Fibroblast of skin of scalp (primary cell): Measurements from ENCODE around the gene EXOSC7.

Experiments
- DNase-seq: peaks from one replicate; pipeline ENCODE4 v3.0.0-alpha.2; 2013

Gene EXOSC7

DNA sequence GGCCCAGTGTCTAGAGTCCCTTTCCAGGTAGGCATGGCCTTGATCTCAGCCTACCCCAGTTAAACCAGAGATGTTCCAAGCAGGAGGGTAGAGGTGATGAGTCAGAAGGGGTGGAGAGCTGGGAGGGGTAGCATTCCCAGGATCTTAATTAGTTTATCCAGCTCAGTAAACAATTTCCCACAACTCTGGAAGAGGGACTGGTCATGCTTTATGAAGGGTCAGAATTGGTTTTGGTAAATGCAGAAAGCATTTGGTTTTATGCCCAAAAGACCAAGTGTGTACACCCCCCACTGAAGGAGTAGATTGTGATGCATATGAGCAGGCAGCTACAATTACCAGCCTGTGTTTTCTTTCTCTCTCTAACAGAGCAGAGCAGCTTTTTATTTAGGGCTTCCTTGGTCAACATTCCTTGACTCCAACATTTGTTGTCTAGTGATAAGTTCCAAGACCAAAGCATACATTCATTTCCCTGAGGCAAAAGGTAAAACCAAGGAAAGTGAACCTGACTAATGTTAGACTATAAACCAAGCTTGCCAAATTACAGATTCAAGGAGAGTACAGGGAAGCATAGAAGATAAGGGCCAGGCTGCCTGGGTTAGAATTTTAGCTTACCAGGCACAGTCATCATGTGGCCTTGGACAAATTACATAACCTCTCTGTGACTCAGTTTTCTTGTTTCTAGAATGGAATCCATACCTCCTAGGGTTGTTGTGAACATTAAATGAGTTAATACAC lies 17.6 kb downstream of the EXOSC7 start:
- peak; percentile 60 for DNase-seq

DNA sequence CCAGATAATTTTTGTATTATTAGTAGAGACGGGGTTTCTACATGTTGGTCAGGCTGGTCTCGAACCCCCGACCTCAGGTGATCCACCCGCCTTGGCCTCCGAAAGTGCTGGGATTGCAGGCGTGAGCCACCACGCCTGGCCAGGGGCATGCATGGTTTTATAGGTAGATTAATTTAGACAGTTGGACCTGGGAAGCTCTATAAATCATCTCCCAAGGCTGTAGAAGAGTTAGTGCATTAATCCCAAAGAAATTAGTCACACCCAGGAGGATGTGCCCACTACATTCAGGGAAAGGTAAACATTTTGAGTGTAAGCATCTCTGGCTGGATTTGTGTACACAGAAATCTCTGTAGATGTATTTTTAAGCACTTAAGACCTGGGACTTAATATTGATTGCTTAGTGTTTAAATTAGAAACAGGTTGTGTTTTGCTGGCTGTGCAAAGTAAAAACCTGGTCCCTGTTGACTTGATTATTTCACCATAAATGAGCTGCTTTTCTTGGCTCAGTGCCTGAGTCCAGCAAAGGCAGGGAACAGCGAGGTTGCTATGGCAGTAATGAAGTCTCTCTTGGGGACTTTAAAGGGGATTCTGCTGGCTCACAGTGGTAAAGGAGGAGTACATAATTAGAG lies 19.2 kb downstream of the EXOSC7 start:
- peak; percentile 81 for DNase-seq

DNA sequence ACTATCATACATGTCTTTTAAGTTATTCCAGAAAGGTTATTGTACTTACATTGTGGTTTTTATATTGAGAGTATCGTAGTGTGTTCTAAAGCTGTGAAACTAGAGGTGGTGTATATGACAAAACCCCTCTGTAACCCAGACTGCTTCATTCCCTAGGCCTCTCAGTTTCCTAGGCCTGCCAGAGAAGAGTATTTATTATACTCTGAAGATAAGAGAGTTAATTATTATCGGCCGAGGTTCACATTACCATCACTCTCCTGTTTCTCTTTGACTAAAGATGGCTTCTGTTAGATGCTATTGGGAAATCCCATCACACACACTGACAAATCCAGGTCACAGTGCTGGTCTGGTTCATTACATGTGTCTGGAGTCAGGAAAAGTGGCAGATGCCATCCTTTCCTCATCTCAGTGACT lies 20.5 kb downstream of the EXOSC7 start:
- no peak for DNase-seq

DNA sequence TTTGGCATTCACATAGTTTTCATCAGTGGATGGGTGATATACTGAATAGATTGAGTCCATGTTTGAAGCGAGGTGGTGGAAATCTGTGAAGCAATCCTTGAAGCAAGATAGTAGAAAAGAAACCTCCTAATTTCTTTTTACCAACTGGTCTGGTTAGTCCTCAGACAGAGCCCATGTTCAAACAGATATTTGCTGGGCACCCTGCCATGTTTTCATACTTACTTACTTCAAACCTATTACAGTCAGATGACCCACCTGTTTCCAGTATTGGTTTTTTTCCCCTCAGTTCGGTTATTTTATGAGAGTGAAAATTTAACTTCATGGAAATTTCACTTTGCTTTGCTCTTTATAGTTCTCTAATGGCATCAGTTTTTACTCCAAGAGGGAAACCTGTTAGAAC lies 23.7 kb downstream of the EXOSC7 start:
- DNase-seq, result no peak

DNA sequence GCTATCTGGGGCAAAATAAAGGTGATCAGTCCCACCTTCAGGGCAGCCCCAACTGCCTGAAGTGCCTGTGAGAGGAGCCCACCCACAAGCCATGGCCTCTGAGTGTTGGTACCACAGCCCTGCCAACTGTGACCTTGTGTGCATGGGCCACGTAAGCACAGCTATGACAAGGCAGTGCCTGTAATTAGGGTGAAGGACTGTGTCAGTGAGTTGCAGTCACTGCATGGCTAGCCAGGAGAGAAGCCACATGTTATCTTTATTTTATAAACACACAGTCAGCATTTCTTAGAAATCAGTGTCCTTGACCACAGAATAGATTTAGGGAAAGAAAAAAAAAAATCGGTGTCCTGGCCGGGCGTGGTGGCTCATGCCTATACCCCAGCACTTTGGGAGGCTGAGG lies 24.8 kb downstream of the EXOSC7 start:
- no peak for DNase-seq

DNA sequence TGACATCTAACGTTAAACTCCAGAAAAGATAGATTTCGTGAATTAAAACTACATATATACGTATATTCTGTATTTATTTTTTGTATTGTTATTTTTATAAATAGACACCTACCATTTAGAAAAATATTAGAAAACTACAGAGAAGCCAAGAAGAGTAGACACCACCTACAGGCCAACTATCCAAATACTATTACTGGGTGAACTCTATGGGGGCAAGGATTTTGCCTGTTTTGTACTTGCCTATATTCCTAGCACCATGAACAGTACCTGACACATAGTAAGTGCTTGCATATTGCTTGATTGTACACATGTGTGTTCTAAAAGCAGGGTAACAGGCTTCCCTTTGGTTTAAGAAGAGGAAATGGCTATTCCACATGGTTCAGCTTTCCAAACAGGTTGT lies 25.7 kb downstream of the EXOSC7 start:
- DNase-seq, result no peak

DNA sequence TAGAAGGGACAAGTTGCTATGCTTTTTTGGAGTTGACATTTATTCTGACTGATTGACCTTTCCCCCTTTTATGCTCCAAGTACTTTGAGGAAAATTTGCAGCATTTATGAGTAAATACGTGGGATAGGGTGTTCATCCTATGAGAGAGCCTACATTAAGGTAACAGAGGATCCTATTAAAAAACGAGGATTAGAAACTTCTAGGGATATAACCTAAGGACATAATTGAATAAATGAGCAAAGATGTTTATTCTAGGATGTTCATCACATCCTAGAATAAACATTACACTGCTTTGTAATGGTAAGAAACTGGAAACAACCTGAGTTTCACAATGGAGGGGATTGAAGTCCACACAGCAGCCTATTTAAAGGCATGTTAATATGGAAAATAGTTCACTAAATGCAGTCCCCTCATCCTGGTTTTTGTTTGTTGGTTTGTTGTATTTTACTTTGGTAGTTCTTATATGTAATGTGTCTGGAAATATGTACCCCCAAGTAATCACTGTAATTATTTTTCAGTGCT lies 26.2 kb downstream of the EXOSC7 start:
- DNase-seq, result no peak

DNA sequence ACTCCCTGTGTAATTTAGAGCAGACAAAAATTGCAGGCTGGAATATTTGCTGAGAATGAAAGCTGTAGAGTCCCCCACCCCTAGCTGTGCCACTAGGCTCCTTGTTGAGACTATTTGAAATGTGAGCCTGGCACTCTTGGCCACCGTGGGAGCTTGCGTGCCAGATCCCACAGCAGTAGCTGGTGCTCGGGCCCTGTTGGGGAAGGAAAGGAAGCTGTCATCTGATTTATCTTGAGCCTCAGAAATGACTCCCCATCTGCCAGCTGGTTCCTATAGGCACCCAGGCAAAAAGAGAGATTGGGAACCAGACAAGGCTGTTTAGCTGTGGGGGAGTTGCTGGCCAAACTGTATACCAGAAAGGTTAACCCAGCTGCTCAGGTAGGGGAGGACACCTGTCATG lies 26.7 kb downstream of the EXOSC7 start:
- DNase-seq, result no peak

DNA sequence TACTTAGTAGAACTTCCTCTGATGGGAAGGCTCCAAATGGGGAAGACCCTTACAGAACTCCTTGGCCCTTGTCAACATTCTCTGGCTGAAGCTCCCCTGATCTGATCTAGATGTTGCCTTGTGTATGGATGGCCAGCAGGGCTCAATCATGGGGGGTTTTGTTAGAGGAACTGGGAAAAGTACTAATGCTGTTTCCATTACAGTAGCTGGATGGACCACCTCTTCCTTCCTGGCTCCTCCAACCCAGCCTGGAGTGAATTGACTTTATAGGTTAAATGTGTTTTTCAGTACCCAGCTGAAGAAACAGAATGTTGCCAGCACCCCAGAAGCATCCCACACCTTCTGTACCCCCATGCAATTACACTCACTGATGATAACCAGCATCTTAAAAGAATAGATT lies 27.4 kb downstream of the EXOSC7 start:
- DNase-seq, result no peak

DNA sequence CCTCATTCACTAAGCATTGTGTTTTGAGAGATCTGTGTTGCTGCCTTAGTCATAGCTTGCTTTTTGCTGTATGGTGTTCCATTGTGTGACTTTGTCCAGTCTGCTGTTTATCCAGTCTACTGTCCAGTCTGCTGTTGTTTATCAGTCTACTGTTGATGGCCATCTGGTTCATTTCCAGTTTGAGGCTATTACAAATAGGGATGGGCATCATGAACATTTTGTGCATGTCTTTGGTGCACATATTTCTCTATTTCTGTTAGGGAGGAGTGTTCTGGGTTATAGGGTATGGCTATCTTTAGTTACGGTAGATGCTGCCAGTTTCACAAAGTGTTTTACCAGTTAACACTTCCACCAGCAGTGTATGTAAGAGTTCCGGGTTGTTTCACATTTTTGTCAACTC lies 27.8 kb downstream of the EXOSC7 start:
- DNase-seq, result no peak

DNA sequence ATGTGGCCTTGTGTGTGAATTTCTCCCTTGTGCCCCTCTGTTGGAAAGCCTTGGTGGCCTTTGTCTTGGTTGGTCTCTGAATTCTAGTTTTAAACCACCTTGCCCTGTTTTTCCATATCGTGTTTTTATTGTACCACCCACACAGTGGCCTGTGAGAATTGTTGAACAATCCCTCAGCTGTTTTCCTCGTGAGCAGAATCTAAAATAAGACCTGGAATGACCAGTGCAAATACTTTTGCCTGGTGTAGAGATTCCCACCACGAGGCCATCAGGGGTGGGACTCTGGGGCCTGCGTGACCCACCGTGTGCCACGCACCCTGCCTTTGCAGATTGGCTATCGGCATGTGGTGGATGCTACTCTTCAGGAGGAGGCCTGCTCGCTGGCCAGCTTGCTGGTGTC lies 31.0 kb downstream of the EXOSC7 start:
- DNase-seq, result no peak

DNA sequence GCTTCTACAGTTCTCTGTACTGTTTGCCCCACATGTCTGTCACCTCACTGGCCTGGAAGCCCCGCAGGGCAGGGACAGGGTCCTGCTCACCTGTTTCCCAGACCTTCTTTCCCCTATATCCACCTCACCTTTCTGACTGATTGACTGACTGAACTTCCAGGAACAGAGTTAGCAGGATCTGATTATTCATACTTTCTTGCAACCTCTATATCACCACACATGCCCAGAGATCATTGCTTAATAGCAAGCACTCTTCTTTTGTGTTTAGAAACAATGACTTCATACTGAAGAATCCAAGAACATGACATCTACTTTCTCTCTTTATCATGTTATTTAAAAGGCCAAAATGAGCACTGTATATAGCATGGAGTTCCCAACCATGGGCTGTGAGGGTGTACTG lies 32.1 kb downstream of the EXOSC7 start:
- DNase-seq, result peak; percentile 43

DNA sequence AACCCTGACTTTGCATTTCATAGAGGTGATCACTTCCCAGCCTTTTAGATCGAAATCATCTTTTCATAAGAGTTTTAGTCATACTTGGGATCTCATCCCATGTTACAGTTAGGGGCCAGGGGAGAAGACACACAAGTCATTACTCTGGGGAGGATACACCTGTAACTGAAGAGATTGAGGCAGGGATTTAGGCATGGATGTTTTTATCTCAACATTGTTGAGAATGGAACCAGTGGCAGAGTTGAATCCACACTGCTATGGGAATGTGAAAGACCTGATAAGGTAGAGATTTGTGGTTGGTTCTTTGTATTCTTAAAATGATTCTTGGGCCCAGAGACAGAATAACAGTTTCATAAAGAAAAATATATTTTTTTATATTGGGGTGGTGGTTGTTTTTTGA lies 33.8 kb downstream of the EXOSC7 start:
- no peak for DNase-seq

DNA sequence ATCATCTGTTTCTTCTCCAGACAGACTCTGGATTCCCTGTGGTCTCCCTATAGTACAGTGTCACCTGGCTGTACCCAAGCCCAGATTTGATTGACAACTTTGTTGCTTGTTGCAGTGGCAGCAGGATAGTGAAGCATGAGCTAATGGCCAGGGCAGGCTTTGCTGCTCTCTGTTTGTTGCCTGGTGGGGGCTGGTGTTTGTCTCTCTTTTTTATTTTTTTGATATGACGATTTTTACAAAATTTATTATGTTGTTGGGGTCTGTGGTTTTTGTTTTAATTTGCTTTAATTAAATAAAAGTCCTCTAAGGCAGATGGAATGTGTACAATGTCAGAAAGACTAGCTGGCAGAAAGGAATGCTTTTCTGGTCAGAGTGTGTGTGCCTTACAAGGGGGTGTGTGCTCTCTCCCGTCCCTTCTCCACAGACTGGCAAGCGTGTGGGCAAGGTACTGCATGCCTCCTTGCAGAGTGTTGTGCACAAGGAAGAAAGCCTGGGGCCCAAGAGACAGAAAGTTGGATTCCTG lies 34.8 kb downstream of the EXOSC7 start:
- peak; percentile 95 for DNase-seq

DNA sequence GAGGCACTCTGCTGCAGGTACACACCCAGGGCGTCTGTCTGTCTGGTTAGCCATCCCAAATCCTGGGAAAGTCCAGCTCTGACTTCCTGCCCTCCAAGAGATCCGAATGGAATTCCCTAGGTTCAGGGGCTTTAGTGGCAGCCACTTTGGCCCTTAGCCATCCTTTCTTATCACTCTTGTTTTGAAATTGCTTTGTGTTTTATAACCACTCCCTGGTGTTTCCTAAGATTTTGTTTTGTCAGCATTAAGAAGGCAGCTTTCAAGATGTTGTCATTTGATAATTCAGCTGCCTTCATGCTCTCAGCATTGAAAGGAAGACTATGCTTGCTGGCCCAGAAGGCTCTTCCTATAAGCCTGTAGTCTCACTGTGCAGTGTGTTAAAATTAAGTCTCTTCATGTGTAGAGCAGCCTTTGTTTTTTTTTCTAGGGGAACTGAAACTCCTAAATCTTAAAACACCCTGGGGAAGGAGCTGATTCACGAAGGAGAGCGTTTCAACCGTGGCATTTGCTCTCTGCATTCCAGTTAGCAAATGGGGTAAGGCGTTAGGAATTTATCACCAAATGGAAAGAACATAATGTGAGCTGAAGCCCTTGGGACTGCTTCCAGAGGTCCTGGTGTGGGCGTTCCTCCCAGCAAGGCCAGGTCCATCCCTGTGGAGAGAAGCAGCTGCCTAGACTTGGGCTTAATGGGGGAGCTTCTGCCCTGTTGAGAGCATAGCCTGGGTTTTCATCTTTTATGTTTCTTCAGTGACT lies 35.9 kb downstream of the EXOSC7 start:
- DNase-seq, result peak; percentile 98

DNA sequence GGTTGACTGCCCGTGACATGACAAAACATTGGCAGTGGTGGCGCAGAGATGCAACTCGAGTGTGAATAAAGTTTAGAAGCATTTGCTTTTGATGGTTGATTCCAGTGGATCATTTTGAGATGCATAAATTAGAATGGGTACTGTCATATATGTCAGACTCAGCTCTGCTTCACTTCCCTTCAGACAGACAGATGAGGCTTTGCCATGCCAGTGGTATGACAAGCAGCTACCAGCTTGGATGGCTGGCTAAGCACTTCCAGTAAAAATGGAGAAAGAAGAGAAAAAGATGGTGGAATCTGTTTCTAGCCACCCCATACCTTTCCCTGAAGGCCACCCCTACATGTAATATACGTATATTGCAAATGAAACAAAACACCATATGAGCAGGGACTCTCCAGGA lies 36.5 kb downstream of the EXOSC7 start:
- DNase-seq, result no peak

DNA sequence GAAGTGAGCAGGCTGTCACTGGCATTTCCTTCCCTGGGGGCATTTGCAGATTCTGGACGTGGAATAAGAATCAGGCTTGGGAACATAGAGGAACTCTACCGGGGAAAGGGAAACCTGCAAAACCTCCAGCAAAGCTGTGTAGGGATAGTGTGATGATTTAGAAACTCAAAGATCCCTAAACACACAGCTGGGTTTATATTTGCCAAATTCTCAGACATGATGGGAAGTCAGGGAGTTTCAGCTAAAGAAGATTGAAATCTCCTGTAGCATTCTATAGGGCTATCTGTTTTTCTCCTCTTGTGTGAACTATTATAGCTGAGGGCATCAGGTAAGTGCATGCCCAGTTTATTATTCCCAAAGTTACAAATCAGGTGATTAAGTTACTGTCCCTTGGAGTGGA lies 40.9 kb downstream of the EXOSC7 start:
- DNase-seq, result no peak

DNA sequence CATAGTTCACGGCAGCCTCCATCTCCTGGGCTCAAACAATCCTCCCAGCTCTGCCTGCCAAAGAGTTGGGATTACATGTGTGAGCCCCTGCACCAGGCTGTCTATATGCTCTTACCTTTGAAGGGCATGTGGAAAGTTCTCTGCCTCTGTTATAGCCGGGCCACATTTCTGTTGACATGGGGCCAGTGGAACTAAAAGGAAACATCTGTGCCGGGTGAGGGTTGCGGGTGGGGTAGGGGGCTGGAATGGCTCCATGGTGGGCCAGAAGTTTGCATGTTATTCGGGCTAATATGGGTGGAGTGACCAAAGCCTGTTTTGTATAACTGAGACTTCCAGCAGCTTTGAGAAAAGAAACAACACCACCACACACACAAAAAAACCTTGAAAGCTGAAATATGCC lies 41.8 kb downstream of the EXOSC7 start:
- DNase-seq, result peak; percentile 21

DNA sequence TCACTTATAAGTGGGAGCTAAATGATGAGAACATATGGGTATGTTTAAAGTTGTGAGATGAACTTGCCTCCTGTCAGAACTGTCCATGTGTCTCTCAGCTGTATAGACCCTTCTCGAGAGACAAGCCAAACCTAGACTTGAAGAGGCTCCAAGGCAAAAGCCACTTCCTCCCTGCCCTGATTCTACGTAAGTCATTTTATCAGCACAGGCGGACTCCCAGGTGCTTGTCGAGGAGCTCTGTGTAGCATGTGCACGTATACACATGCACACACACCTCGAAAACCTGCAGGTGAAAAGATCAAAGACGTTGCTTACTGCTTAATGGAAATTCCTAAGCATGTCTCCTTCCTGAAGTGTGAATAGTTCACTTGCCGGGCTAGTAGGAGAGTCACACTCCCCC lies 44.5 kb downstream of the EXOSC7 start:
- no peak for DNase-seq

DNA sequence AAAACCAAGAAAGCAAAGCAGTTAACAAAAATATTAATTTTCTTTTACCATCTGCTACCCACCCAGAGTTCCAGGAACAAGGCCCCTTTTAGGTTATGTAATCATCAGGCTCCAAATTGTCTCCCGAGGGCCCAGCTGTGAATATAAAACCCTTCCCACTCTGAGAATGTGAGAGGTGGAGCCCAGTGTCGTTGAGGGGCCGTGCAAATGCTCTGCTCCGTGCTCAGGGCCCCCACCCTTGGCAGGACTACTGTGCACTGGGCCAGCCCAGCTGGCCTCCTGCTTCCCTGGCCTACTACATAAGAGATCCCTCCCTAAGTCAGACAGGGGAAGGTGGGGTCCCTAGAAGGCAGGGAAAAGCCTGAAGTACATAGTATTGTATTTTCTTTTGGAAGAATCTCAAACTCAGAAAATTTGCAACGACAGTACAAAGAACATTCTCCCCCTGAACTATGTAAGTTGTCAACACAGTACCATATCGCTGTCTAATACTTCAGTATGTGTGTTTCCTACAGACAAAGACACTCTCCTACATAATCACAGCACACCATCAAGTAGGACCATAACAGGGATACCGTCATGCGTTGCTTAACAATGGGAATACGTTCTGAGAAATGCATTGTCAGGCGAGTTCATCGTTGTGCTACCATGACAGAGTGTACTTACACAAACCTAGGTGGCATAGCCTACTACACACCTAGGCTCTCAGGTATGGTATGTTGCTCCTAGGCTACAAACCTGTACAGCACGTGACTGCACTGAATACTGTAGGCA lies 45.7 kb downstream of the EXOSC7 start:
- DNase-seq, result no peak

DNA sequence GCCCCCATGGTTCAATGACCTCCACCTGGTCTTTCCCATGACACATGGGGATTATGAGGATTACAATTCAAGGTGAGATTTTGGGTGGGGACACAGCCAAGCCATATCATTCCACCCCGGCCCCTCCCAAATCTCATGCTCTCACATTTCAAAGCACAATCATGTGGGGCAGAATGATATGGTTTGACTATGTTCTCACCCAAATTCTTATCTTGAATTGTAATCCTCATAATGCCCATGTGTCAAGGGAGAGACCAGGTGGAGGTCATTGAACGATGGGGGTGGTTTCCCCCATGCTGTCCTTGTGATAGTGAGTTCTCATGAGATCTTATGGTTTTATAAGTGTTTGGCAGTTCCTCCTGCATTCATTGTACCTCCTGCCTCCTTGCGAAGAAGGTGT lies 47.6 kb downstream of the EXOSC7 start:
- DNase-seq, result no peak

DNA sequence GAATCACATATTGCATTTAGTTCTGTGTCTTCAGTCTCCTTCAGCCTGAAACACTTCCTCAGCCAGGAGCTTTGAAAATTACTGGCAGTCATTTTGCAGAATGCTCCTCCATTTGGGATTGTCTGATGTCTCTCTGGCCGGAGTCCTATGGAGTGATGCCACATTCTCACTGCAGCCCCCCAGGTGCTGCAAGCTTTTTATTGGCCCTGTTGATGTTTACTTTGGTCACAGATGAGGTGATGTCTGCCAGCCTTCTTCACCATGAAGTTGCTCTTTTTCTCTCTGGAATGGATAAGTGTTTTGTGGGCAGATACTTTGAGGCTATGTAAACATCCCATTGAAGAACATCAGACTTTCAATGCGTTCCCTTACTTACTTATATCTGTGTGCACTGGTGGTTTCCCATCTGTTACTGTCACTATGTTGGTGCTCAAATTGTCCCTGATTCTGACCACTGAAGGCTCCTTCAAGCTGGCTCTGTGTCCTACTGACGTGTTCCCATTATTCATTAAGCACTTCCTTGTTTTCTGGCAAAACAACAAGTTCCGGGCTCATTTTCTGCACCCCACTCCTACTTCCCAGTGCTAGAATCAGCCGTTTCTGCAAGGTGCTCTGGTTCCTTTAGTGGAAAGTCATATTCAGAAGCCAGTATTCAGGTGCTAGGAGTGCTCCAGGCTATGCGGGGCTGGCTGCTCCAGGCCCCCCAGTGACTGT lies 48.7 kb downstream of the EXOSC7 start:
- DNase-seq, result no peak
